GM23338 (cell line): Measurements from ENCODE around the gene NAALADL2. TPM values are rescaled to one million over a fixed set of nuclear protein-coding genes. Genes with fewer than 3 reads are reported as not detected.

Source experiments
- ATAC-seq: fragments of 200-7000 bp; cut with Tn5 transposase; 3 replicates; pipeline ENCODE4 v1.9.1; 2020
- DNase-seq: peaks from one replicate; pipeline ENCODE4 v3.0.0-alpha.2; 2015; ENCODE audit warnings: low spot score
- H2AFZ ChIP-seq: fragments of 200-600 bp; sonication (generic); 2 replicates; pipeline ENCODE4 v1.8.0; 2016; ENCODE audit warnings: antibody characterized with exemption, mild to moderate bottlenecking, moderate library complexity
- H3F3A ChIP-seq: fragments of 200-600 bp; sonication (generic); replicated peaks from 2 replicates; pipeline ENCODE4 v1.8.0; 2017; ENCODE audit warnings: antibody characterized with exemption, mixed run types, low read depth
- H3K27ac ChIP-seq: fragments of 200-600 bp; sonication (generic); 2 replicates; pipeline ENCODE4 v1.6.1; 2016; ENCODE audit warnings: low read depth
- H3K27me3 ChIP-seq: fragments of 200-600 bp; sonication (generic); 2 replicates; pipeline ENCODE4 v1.8.0; 2016; ENCODE audit warnings: mild to moderate bottlenecking, mixed run types, moderate library complexity; ENCODE audit not compliant: insufficient read depth
- H3K36me3 ChIP-seq: fragments of 200-600 bp; sonication (generic); 2 replicates; pipeline ENCODE4 v1.8.0; 2016; ENCODE audit warnings: mild to moderate bottlenecking; ENCODE audit not compliant: insufficient read depth
- H3K4me1 ChIP-seq: fragments of 200-600 bp; sonication (generic); 2 replicates; pipeline ENCODE4 v1.8.0; 2016; ENCODE audit warnings: mild to moderate bottlenecking, moderate library complexity; ENCODE audit not compliant: insufficient read depth
- H3K4me2 ChIP-seq: fragments of 200-600 bp; sonication (generic); 2 replicates; pipeline ENCODE4 v1.7.1; 2017; ENCODE audit warnings: mixed run types
- H3K4me3 ChIP-seq: fragments of 200-600 bp; sonication (generic); 2 replicates; pipeline ENCODE4 v1.6.1; 2016; ENCODE audit warnings: mixed run types
- H3K79me2 ChIP-seq: fragments of 200-600 bp; sonication (generic); replicated peaks from 2 replicates; pipeline ENCODE4 v1.8.0; 2017; ENCODE audit warnings: mild to moderate bottlenecking; ENCODE audit not compliant: insufficient read depth
- H3K9me2 ChIP-seq: fragments of 200-600 bp; sonication (generic); 2 replicates; pipeline ENCODE4 v1.8.0; 2017; ENCODE audit not compliant: insufficient read depth
- H4K20me1 ChIP-seq: fragments of 200-600 bp; sonication (generic); replicated peaks from 2 replicates; pipeline ENCODE4 v1.8.0; 2017; ENCODE audit warnings: mild to moderate bottlenecking; ENCODE audit not compliant: insufficient read depth
- H3K27ac Mint-ChIP-seq: 2 replicates; pipeline ENCODE4 v1.8.0; 2020; ENCODE audit warnings: inconsistent platforms, mild to moderate bottlenecking, moderate library complexity, mixed read lengths
- H3K27me3 Mint-ChIP-seq: 3 replicates; pipeline ENCODE4 v1.8.0; 2022; ENCODE audit warnings: low read depth, mild to moderate bottlenecking, moderate library complexity, mixed read lengths, inconsistent platforms; ENCODE audit not compliant: insufficient read depth, poor library complexity
- H3K36me3 Mint-ChIP-seq: 3 replicates; pipeline ENCODE4 v1.8.0; 2021; ENCODE audit warnings: low read depth, mild to moderate bottlenecking, inconsistent platforms, moderate library complexity, mixed read lengths
- H3K4me1 Mint-ChIP-seq: 3 replicates; pipeline ENCODE4 v1.8.0; 2020; ENCODE audit warnings: mild to moderate bottlenecking, inconsistent platforms, mixed read lengths
- H3K4me3 Mint-ChIP-seq: 3 replicates; pipeline ENCODE4 v1.8.0; 2021; ENCODE audit warnings: moderate library complexity, mild to moderate bottlenecking, inconsistent platforms, mixed read lengths
- H3K9me3 Mint-ChIP-seq: 3 replicates; pipeline ENCODE4 v1.8.0; 2020; ENCODE audit warnings: moderate library complexity, mild to moderate bottlenecking, inconsistent platforms, mixed read lengths
- CREB1 ChIP-seq: fragments of 250-450 bp; sonication (Bioruptor Pico); IDR thresholded peaks from 2 replicates; pipeline ENCODE4 v1.5.0; 2020; ENCODE audit warnings: low read depth, mild to moderate bottlenecking, moderate library complexity
- EZH2 ChIP-seq: fragments of 200-600 bp; sonication (generic); IDR thresholded peaks from one replicate; pipeline ENCODE4 v1.8.0; 2017; ENCODE audit warnings: antibody characterized with exemption, mild to moderate bottlenecking, low read depth; ENCODE audit not compliant: unreplicated experiment
- EZH2phosphoT487 ChIP-seq: fragments of 200-600 bp; sonication (generic); IDR thresholded peaks from one replicate; pipeline ENCODE4 v1.8.1; 2018; ENCODE audit warnings: antibody characterized with exemption; ENCODE audit not compliant: unreplicated experiment
- JUNB ChIP-seq: IDR thresholded peaks from one replicate; pipeline ENCODE4 v1.6.1; 2016; ENCODE audit warnings: antibody characterized with exemption; ENCODE audit not compliant: unreplicated experiment
- NANOG ChIP-seq: IDR thresholded peaks from 2 replicates; pipeline ENCODE4 v1.6.1; 2016; ENCODE audit warnings: antibody characterized with exemption, borderline replicate concordance
- POLR2AphosphoS5 ChIP-seq: IDR thresholded peaks from 2 replicates; pipeline ENCODE4 v1.6.1; 2016; ENCODE audit warnings: antibody characterized with exemption, low read depth
- STAT1 ChIP-seq: IDR thresholded peaks from one replicate; pipeline ENCODE4 v1.6.1; 2016; ENCODE audit warnings: antibody characterized with exemption; ENCODE audit not compliant: unreplicated experiment
- ZNF114 ChIP-seq: fragments of 250-450 bp; sonication (Bioruptor Pico); IDR thresholded peaks from 2 replicates; pipeline ENCODE4 v1.5.0; 2020; ENCODE audit warnings: mild to moderate bottlenecking, moderate library complexity
- ZNF331 ChIP-seq: fragments of 250-450 bp; sonication (Bioruptor Pico); IDR thresholded peaks from 2 replicates; pipeline ENCODE4 v1.5.0; 2020; ENCODE audit warnings: low read depth, mild to moderate bottlenecking, moderate library complexity
- polyA plus RNA-seq: library from polyadenylated mRNA; unstranded; fragments of >200 nt; fragmentation: Nextera tagmentation; extraction: Ambion mirVana; gene quantifications from 2 replicates; pipeline ENCODE4 v1.2.1, GENCODE V29; 2016
- total RNA-seq: library from RNA; depleted of rRNA; stranded (reverse); fragments of >200 nt; shearing (Covaris generic); gene quantifications from 2 replicates; pipeline ENCODE4 v1.2.3, GENCODE V29; 2014
- TF ChIP-seq, protein P1 (sequence below): IDR thresholded peaks from one replicate; pipeline ENCODE4 v1.6.1; 2018; ENCODE audit warnings: antibody characterized with exemption; ENCODE audit not compliant: unreplicated experiment
- TF ChIP-seq, protein P2 (sequence below): fragments of 250-450 bp; sonication (Bioruptor Pico); IDR thresholded peaks from 2 replicates; pipeline ENCODE4 v1.5.0; 2020; ENCODE audit warnings: mild to moderate bottlenecking, moderate library complexity
- TF ChIP-seq, protein P3 (sequence below), 2 experiments: fragments of 200-600 bp in 1 of 2; sonication (generic) in 1 of 2; conservative IDR thresholded peaks; 2 replicates each; pipeline versions ENCODE4 v1.5.1 to v1.6.1; 2016 to 2017; ENCODE audit warnings: antibody characterized with exemption in 2 of 2, low read depth in 2 of 2, mild to moderate bottlenecking in 2 of 2, moderate library complexity in 1 of 2
- TF ChIP-seq, protein P4 (sequence below): IDR thresholded peaks from 2 replicates; pipeline ENCODE4 v1.6.1; 2016; ENCODE audit warnings: antibody characterized with exemption

The NAALADL2 gene
- total and polyA plus RNA-seq, 2 experiments from 2014 or later, result 1.6 to 2.6 TPM

DNA sequence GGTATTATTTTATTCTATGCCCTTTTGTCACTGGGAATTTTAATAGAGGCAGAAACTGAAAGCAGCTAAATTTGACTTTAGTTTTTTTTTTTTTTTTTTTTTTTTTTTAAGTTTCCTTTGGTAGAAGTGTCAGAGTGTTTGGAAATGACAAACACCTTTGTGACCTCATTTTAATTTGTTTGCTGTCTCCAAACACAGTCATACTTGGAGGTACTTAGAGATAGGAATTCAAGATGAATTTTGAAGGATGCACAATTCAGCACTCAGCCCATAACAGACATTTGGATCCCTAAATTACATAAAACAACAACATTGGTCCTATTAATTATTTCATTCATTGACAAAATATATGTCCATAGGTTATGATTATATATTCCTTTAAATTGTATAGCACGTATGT lies 43.4 kb upstream of the NAALADL2 start:
- Histone ChIP-seq H3F3A (no peaks in the 10 kb centered on the region), H3K36me3 (no peaks in the 10 kb centered on the region), H3K4me1 (no peaks in the 10 kb centered on the region; the same call in 1 of the 2 replicates), H3K27ac (no peak overlapping the region), H3K4me2 (no peak overlapping the region), H4K20me1 (no peaks in the 10 kb centered on the region), H3K27me3 (no peaks in the 10 kb centered on the region), H2AFZ (no peak overlapping the region), H3K4me3 (no peak overlapping the region), H3K9me2 (no peaks in the 10 kb centered on the region), H3K79me2 (no peaks in the 10 kb centered on the region)
- Mint-ChIP-seq H3K9me3 (peaks cover 3% of the 10 kb centered on the region; the same call in 2 of the 3 replicates), H3K36me3 (peaks cover 2% of the 10 kb centered on the region; the same call in 2 of the 3 replicates), H3K4me1 (peaks cover 3% of the 10 kb centered on the region; the same call in 2 of the 3 replicates), H3K27me3 (peaks cover 2% of the 10 kb centered on the region), H3K27ac (no peak overlapping the region), H3K4me3 (no peak overlapping the region)
- DNase-seq (no peak), ATAC-seq (no peak)
- TF ChIP-seq, protein P1, sequence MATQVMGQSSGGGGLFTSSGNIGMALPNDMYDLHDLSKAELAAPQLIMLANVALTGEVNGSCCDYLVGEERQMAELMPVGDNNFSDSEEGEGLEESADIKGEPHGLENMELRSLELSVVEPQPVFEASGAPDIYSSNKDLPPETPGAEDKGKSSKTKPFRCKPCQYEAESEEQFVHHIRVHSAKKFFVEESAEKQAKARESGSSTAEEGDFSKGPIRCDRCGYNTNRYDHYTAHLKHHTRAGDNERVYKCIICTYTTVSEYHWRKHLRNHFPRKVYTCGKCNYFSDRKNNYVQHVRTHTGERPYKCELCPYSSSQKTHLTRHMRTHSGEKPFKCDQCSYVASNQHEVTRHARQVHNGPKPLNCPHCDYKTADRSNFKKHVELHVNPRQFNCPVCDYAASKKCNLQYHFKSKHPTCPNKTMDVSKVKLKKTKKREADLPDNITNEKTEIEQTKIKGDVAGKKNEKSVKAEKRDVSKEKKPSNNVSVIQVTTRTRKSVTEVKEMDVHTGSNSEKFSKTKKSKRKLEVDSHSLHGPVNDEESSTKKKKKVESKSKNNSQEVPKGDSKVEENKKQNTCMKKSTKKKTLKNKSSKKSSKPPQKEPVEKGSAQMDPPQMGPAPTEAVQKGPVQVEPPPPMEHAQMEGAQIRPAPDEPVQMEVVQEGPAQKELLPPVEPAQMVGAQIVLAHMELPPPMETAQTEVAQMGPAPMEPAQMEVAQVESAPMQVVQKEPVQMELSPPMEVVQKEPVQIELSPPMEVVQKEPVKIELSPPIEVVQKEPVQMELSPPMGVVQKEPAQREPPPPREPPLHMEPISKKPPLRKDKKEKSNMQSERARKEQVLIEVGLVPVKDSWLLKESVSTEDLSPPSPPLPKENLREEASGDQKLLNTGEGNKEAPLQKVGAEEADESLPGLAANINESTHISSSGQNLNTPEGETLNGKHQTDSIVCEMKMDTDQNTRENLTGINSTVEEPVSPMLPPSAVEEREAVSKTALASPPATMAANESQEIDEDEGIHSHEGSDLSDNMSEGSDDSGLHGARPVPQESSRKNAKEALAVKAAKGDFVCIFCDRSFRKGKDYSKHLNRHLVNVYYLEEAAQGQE, result no peak
- no peak for TF ChIP-seq STAT1
- TF ChIP-seq EZH2phosphoT487, result no peak
- no peak for TF ChIP-seq CREB1 (CRISPR knock-in tag)
- no peak for TF ChIP-seq NANOG
- no peak for TF ChIP-seq ZNF114 (CRISPR knock-in tag)
- TF ChIP-seq, protein P2, sequence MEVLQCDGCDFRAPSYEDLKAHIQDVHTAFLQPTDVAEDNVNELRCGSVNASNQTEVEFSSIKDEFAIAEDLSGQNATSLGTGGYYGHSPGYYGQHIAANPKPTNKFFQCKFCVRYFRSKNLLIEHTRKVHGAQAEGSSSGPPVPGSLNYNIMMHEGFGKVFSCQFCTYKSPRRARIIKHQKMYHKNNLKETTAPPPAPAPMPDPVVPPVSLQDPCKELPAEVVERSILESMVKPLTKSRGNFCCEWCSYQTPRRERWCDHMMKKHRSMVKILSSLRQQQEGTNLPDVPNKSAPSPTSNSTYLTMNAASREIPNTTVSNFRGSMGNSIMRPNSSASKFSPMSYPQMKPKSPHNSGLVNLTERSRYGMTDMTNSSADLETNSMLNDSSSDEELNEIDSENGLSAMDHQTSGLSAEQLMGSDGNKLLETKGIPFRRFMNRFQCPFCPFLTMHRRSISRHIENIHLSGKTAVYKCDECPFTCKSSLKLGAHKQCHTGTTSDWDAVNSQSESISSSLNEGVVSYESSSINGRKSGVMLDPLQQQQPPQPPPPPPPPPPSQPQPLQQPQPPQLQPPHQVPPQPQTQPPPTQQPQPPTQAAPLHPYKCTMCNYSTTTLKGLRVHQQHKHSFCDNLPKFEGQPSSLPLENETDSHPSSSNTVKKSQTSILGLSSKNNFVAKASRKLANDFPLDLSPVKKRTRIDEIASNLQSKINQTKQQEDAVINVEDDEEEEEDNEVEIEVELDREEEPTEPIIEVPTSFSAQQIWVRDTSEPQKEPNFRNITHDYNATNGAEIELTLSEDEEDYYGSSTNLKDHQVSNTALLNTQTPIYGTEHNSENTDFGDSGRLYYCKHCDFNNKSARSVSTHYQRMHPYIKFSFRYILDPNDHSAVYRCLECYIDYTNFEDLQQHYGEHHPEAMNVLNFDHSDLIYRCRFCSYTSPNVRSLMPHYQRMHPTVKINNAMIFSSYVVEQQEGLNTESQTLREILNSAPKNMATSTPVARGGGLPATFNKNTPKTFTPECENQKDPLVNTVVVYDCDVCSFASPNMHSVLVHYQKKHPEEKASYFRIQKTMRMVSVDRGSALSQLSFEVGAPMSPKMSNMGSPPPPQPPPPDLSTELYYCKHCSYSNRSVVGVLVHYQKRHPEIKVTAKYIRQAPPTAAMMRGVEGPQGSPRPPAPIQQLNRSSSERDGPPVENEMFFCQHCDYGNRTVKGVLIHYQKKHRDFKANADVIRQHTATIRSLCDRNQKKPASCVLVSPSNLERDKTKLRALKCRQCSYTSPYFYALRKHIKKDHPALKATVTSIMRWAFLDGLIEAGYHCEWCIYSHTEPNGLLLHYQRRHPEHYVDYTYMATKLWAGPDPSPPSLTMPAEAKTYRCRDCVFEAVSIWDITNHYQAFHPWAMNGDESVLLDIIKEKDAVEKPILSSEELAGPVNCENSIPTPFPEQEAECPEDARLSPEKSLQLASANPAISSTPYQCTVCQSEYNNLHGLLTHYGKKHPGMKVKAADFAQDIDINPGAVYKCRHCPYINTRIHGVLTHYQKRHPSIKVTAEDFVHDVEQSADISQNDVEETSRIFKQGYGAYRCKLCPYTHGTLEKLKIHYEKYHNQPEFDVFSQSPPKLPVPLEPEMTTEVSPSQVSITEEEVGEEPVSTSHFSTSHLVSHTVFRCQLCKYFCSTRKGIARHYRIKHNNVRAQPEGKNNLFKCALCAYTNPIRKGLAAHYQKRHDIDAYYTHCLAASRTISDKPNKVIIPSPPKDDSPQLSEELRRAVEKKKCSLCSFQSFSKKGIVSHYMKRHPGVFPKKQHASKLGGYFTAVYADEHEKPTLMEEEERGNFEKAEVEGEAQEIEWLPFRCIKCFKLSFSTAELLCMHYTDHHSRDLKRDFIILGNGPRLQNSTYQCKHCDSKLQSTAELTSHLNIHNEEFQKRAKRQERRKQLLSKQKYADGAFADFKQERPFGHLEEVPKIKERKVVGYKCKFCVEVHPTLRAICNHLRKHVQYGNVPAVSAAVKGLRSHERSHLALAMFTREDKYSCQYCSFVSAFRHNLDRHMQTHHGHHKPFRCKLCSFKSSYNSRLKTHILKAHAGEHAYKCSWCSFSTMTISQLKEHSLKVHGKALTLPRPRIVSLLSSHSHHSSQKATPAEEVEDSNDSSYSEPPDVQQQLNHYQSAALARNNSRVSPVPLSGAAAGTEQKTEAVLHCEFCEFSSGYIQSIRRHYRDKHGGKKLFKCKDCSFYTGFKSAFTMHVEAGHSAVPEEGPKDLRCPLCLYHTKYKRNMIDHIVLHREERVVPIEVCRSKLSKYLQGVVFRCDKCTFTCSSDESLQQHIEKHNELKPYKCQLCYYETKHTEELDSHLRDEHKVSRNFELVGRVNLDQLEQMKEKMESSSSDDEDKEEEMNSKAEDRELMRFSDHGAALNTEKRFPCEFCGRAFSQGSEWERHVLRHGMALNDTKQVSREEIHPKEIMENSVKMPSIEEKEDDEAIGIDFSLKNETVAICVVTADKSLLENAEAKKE (CRISPR knock-in tag), result no peak
- TF ChIP-seq, protein P3, sequence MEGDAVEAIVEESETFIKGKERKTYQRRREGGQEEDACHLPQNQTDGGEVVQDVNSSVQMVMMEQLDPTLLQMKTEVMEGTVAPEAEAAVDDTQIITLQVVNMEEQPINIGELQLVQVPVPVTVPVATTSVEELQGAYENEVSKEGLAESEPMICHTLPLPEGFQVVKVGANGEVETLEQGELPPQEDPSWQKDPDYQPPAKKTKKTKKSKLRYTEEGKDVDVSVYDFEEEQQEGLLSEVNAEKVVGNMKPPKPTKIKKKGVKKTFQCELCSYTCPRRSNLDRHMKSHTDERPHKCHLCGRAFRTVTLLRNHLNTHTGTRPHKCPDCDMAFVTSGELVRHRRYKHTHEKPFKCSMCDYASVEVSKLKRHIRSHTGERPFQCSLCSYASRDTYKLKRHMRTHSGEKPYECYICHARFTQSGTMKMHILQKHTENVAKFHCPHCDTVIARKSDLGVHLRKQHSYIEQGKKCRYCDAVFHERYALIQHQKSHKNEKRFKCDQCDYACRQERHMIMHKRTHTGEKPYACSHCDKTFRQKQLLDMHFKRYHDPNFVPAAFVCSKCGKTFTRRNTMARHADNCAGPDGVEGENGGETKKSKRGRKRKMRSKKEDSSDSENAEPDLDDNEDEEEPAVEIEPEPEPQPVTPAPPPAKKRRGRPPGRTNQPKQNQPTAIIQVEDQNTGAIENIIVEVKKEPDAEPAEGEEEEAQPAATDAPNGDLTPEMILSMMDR (conservative IDR thresholded peaks at IDR 0.05; ENCODE audit: low read depth in 2 of 2), result no peak
- TF ChIP-seq, protein P4, sequence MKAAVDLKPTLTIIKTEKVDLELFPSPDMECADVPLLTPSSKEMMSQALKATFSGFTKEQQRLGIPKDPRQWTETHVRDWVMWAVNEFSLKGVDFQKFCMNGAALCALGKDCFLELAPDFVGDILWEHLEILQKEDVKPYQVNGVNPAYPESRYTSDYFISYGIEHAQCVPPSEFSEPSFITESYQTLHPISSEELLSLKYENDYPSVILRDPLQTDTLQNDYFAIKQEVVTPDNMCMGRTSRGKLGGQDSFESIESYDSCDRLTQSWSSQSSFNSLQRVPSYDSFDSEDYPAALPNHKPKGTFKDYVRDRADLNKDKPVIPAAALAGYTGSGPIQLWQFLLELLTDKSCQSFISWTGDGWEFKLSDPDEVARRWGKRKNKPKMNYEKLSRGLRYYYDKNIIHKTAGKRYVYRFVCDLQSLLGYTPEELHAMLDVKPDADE, result no peak
- TF ChIP-seq EZH2, result no peak
- no peak for TF ChIP-seq POLR2AphosphoS5
- no peak for TF ChIP-seq ZNF331 (CRISPR knock-in tag)
- no peak for TF ChIP-seq JUNB
